Measurements from ENCODE around the gene FAR2.
"Not testable (repeated sequence)": the region's sequence is repeated elsewhere in the genome, so short reads cannot be mapped to it uniquely, and the experiment has no call there.

Gene FAR2

GRCh38 chr12:29346769-29347421 lies 197.8 kb downstream of the FAR2 start:
- no peak for DNase-seq

- DNase-seq, result no peak
Observed at GRCh38 chr12:29350080-29350479, 201.0 kb downstream of the FAR2 start.

GRCh38 chr12:29354954-29355353 lies 205.9 kb downstream of the FAR2 start:
- no peak for DNase-seq

GRCh38 chr12:29365091-29365490 lies 216.0 kb downstream of the FAR2 start:
- no peak for DNase-seq

GRCh38 chr12:29374012-29374411 lies 224.9 kb downstream of the FAR2 start:
- DNase-seq, result no peak

GRCh38 chr12:29374913-29375312 lies 225.8 kb downstream of the FAR2 start:
- DNase-seq, result no peak

GRCh38 chr12:29376118-29376517 lies 227.0 kb downstream of the FAR2 start:
- DNase-seq, result no peak

GRCh38 chr12:29380536-29381523 lies 231.8 kb downstream of the FAR2 start, which contains the start of gene ERGIC2:
ERGIC2 (minus strand) TSS chr12:29381172; CDS start chr12:29371633, 9,539 bp downstream.
- DNase-seq, result peak; percentile 86

GRCh38 chr12:29382251-29382650 lies 233.2 kb downstream of the FAR2 start:
- DNase-seq, result no peak

- not testable (repeated sequence) for DNase-seq
Observed at GRCh38 chr12:29385194-29385593, 236.1 kb downstream of the FAR2 start.

Data from stimulated activated naive CD4-positive, alpha-beta T cell treated with Interleukin-2 at 50 U/mL for 16 hours (primary cell).